K562 (cell line): ENCODE measurements around the gene TMEM87B. TPM values are rescaled to one million over a fixed set of nuclear protein-coding genes. Genes with fewer than 3 reads are reported as not detected.

ENCODE experiments used
- CHD7 ChIP-seq: fragments of 200-600 bp; sonication (generic); IDR thresholded peaks from one replicate; pipeline ENCODE4 v1.6.1; 2012; ENCODE audit warnings: mild to moderate bottlenecking, low read depth, low read length, inconsistent platforms
- POU5F1 ChIP-seq: fragments of 150-350 bp; IDR thresholded peaks from 2 replicates; pipeline ENCODE4 v1.6.1; 2014; ENCODE audit warnings: borderline replicate concordance, low read length, low read depth, mild to moderate bottlenecking; ENCODE audit not compliant: partially characterized antibody
- PURB ChIP-seq: sonication (generic); formaldehyde crosslinking; IDR thresholded peaks from 2 replicates; pipeline ENCODE4 v1.9.0; 2021; ENCODE audit warnings: low read depth, mild to moderate bottlenecking, missing genetic modification reagents
- ZNF121 ChIP-seq: sonication (generic); formaldehyde crosslinking; conservative IDR thresholded peaks from 2 replicates; pipeline ENCODE4 v1.8.0; 2022; ENCODE audit warnings: missing genetic modification reagents
- polyA plus RNA-seq, 8 experiments: library from polyadenylated mRNA; depleted of rRNA in 4 of 8; stranded (reverse) in 5 of 8; unstranded in 3 of 8; fragments of >200 nt; fragmentation: Nextera tagmentation in 2 of 8; fragmentation: Illumina TruSeq in 1 of 8; extraction: Ambion mirVana in 2 of 8; extraction: Trizol in 1 of 8; gene quantifications; 2 replicates each; pipeline versions ENCODE4 v1.2.1 to v1.2.3, GENCODE V29; 2011 to 2014; ENCODE audit warnings: inconsistent platforms in 1 of 8, missing spikeins in 1 of 8
- total RNA-seq, 7 experiments: library from RNA; depleted of rRNA in 6 of 7; stranded (reverse); fragments of >200 nt in 6 of 7; fragmentation: Illumina TruSeq in 2 of 7; extraction: Trizol in 2 of 7; gene quantifications; 2 replicates each; pipeline versions ENCODE4 v1.2.1 to v1.2.3, GENCODE V29; 2011 to 2021; ENCODE audit warnings: low replicate concordance in 1 of 7

The TMEM87B gene
- total and polyA plus RNA-seq, 9 of the 15 experiments (the other 6 are each of a cell fraction or from before 2014, with no cell fraction given), result 3.7 to 17.1 (median 11.0) TPM

- TF ChIP-seq CHD7 (no peak), PURB (CRISPR knock-in tag) (no peak), POU5F1 (no peak), ZNF121 (no peak)
Observed at GRCh38 chr2:112095681-112096080, 40.6 kb downstream of the TMEM87B start (continued).
